ENCODE data around the gene TAB2.

- TF ChIP-seq POLR2A (IDR thresholded peaks at IDR 0.05; ENCODE audit: low read depth) (no peak), POLR2AphosphoS5 (IDR thresholded peaks at IDR 0.05) (no peak)
Measured at GRCh38 chr6:149410557-149410956, 93.0 kb downstream of the TAB2 start.

Data from esophagus muscularis mucosa (tissue), 2 donors.